HCT116 (cell line): Measurements from ENCODE around the gene IMMT. TPM values are rescaled to one million over a fixed set of nuclear protein-coding genes. Genes with fewer than 3 reads are reported as not detected.

Source experiments
- ATAC-seq: fragments of 200-7000 bp; cut with Tn5 transposase; 2 replicates; pipeline ENCODE4 v1.9.1; 2020; ENCODE audit warnings: mild to moderate bottlenecking, moderate library complexity
- BruUV-seq: library from RNA; stranded (reverse); fragments of 400-500 nt; replicated peaks from 2 replicates; lab custom pipeline; 2021; lab: Mats Ljungman, UMichigan
- CTCF ChIA-PET: fragments of 300-600 bp; sonication (Branson Sonifier 250); formaldehyde crosslinking; loops from one replicate; lab custom pipeline; 2021; ENCODE audit warnings: antibody characterized with exemption; lab: Charles Lee
- POLR2A ChIA-PET: fragments of 300-600, 350-600 bp; sonication (Branson Sonifier 250); formaldehyde crosslinking; loops from one replicate; lab custom pipeline; 2021; ENCODE audit warnings: antibody characterized with exemption; lab: Charles Lee
- RAD21 ChIA-PET, 2 experiments: fragments of 300-600 bp; sonication (Branson Sonifier 250); formaldehyde crosslinking; loops; one replicate each; lab custom pipeline; 2023; ENCODE audit warnings: low total read pairs in 2 of 2; ENCODE audit not compliant: uncharacterized antibody in 2 of 2, unreplicated experiment in 2 of 2, low non-redundant PET in 1 of 2; lab: Charles Lee
- DNase-seq: peaks from one replicate; pipeline ENCODE4 v3.0.0-alpha.2; 2010; ENCODE audit warnings: low read depth, low spot score
- H2AFZ ChIP-seq: fragments of 200-600 bp; shearing (Covaris generic), sonication (generic); 2 replicates; pipeline ENCODE4 v1.6.1; 2017; ENCODE audit warnings: low read depth, mixed run types, mixed read lengths, antibody characterized with exemption, low read length; ENCODE audit not compliant: poor library complexity, severe bottlenecking
- H3K27ac ChIP-seq: 2 replicates; pipeline ENCODE4 v1.5.1; 2012; ENCODE audit warnings: low read depth, low read length
- H3K27me3 ChIP-seq: fragments of 200-600 bp; sonication (generic); 2 replicates; pipeline ENCODE4 v1.6.1; 2016; ENCODE audit warnings: mixed run types, low read length, mixed read lengths; ENCODE audit not compliant: insufficient read depth
- H3K36me3 ChIP-seq, 2 experiments: fragments of 200-500 bp in 1 of 2; fragments of 200-600 bp in 1 of 2; sonication (Bioruptor generic) in 1 of 2; sonication (generic) in 1 of 2; 2 replicates each; pipeline versions ENCODE4 v1.5.1 to v1.6.1; 2014 to 2016; ENCODE audit warnings: low read length in 2 of 2, inconsistent platforms in 1 of 2, mixed read lengths in 1 of 2, mixed run types in 1 of 2; ENCODE audit not compliant: insufficient read depth in 2 of 2, control insufficient read depth in 1 of 2
- H3K4me1 ChIP-seq, 2 experiments: fragments of 200-600 bp in 1 of 2; sonication (generic) in 1 of 2; 2 replicates each; pipeline versions ENCODE4 v1.5.1 to v1.6.1; 2012 to 2017; ENCODE audit warnings: low read length in 2 of 2, inconsistent platforms in 1 of 2, mild to moderate bottlenecking in 1 of 2, mixed read lengths in 1 of 2, mixed run types in 1 of 2, moderate library complexity in 1 of 2; ENCODE audit not compliant: insufficient read depth in 2 of 2, control insufficient read depth in 1 of 2
- H3K4me2 ChIP-seq: fragments of 200-600 bp; sonication (generic); 2 replicates; pipeline ENCODE4 v1.6.1; 2017; ENCODE audit warnings: mixed run types, low read length, mixed read lengths
- H3K4me3 ChIP-seq, 2 experiments: fragments of 200-600 bp in 1 of 2; sonication (generic) in 1 of 2; replicated peaks in 1 of 2; 2 replicates each; pipeline ENCODE4 v1.5.1; 2011 to 2016; ENCODE audit warnings: low read length in 2 of 2, control low read depth in 1 of 2, low read depth in 1 of 2, mild to moderate bottlenecking in 1 of 2, mixed read lengths in 1 of 2, mixed run types in 1 of 2
- H3K79me2 ChIP-seq: fragments of 200-600 bp; sonication (generic); 2 replicates; pipeline ENCODE4 v1.6.1; 2017; ENCODE audit warnings: mild to moderate bottlenecking, mixed run types, low read length, moderate library complexity, mixed read lengths; ENCODE audit not compliant: insufficient read depth
- H3K9ac ChIP-seq: fragments of 200-600 bp; sonication (generic); 2 replicates; pipeline ENCODE4 v1.6.1; 2016; ENCODE audit warnings: low read length, mixed read lengths
- H3K9me2 ChIP-seq: fragments of 200-600 bp; sonication (generic), shearing (Covaris generic); 2 replicates; pipeline ENCODE4 v1.6.1; 2017; ENCODE audit warnings: mixed run types, mild to moderate bottlenecking, moderate library complexity; ENCODE audit not compliant: insufficient read depth
- H3K9me3 ChIP-seq, 2 experiments: fragments of 200-500 bp in 1 of 2; fragments of 200-600 bp in 1 of 2; sonication (Bioruptor generic) in 1 of 2; sonication (generic) in 1 of 2; 2 replicates each; pipeline ENCODE4 v1.6.1; 2014 to 2017; ENCODE audit warnings: low read length in 2 of 2, mixed read lengths in 2 of 2, inconsistent platforms in 1 of 2, low read depth in 1 of 2, mild to moderate bottlenecking in 1 of 2, mixed run types in 1 of 2, moderate library complexity in 1 of 2; ENCODE audit not compliant: control insufficient read depth in 1 of 2, insufficient read depth in 1 of 2
- H4K20me1 ChIP-seq: fragments of 200-600 bp; sonication (generic), shearing (Covaris generic); 2 replicates; pipeline ENCODE4 v1.6.1; 2017; ENCODE audit warnings: mixed run types, mild to moderate bottlenecking, moderate library complexity; ENCODE audit not compliant: insufficient read depth
- CEBPB ChIP-seq: IDR thresholded peaks from 2 replicates; pipeline ENCODE4 v1.6.1; 2012; ENCODE audit warnings: low read depth
- ELF1 ChIP-seq: IDR thresholded peaks from 2 replicates; pipeline ENCODE4 v1.6.1; 2012; ENCODE audit warnings: low read depth, borderline replicate concordance
- EZH2 ChIP-seq: fragments of 200-600 bp; sonication (generic); IDR thresholded peaks from 2 replicates; pipeline ENCODE4 v1.6.1; 2017; ENCODE audit warnings: antibody characterized with exemption, mixed run types
- EZH2phosphoT487 ChIP-seq: fragments of 200-600 bp; IDR thresholded peaks from 2 replicates; pipeline ENCODE4 v1.6.1; 2018; ENCODE audit warnings: antibody characterized with exemption, borderline replicate concordance
- JUND ChIP-seq: IDR thresholded peaks from 2 replicates; pipeline ENCODE4 v1.6.1; 2012
- POLR2AphosphoS5 ChIP-seq: IDR thresholded peaks from 2 replicates; pipeline ENCODE4 v1.6.1; 2011; ENCODE audit warnings: mild to moderate bottlenecking, low read depth, low read length, moderate library complexity
- RAD21 ChIP-seq: IDR thresholded peaks from 2 replicates; pipeline ENCODE4 v1.6.1; 2012; ENCODE audit warnings: low read depth, mild to moderate bottlenecking
- REST ChIP-seq: IDR thresholded peaks from 2 replicates; pipeline ENCODE4 v1.6.1; 2012; ENCODE audit warnings: low read depth
- SP1 ChIP-seq: IDR thresholded peaks from 2 replicates; pipeline ENCODE4 v1.6.1; 2012; ENCODE audit warnings: low read depth
- SRF ChIP-seq: IDR thresholded peaks from 2 replicates; pipeline ENCODE4 v1.6.1; 2012; ENCODE audit warnings: low read depth
- ZBTB33 ChIP-seq: IDR thresholded peaks from 2 replicates; pipeline ENCODE4 v1.6.1; 2011; ENCODE audit warnings: mild to moderate bottlenecking, low read length, moderate library complexity; ENCODE audit not compliant: insufficient replicate concordance; ENCODE audit errors: extremely low read depth
- ZNF274 ChIP-seq: fragments of 200-500 bp; sonication (Bioruptor generic); IDR thresholded peaks from 2 replicates; pipeline ENCODE4 v1.6.1; 2014; ENCODE audit warnings: mild to moderate bottlenecking, low read depth, low read length, inconsistent platforms
- intact Hi-C: fragments of 100-400 bp; cut with micrococcal nuclease; formaldehyde crosslinking; loops from 2 replicates; pipeline ENCODE4 v1.10.0; 2022
- total RNA-seq: library from RNA; stranded (reverse); gene quantifications from one replicate; pipeline ENCODE4 v1.2.1, GENCODE V29; 2021; ENCODE audit not compliant: unreplicated experiment
- TF ChIP-seq, protein P1 (sequence below): IDR thresholded peaks from 2 replicates; pipeline ENCODE4 v1.6.1; 2012

Gene IMMT
- total RNA-seq, 1 experiment from 2014 or later = 125 TPM

DNA sequence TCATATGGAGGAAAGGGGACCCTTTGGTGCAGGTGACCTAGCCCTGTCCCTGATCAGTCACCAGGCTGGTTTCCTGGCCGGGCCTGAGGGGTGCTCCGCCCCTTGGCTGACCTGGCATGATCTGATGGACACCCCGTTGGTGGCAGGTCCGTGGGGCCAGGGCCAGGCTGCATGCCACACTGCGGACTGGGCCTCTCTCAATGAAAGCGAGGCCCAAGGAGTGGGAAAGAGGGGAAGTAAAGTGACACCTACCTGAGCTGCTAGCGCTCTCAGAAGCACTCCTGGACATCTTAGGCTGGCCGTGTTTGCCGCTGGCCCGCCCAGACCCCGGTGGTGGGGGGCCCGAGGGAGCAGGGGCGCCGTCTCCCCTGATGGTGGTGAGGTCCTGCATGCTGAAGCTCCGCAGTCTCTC lies 37.1 kb upstream of the IMMT start:
- Histone ChIP-seq H3K4me1 (no peaks in the 10 kb centered on the region; a peak in 1 of 4 replicates), H3K79me2 (no peaks in the 10 kb centered on the region), H4K20me1 (no peaks in the 10 kb centered on the region), H3K4me2 (no peak overlapping the region), H3K4me3 (no peak overlapping the region), H3K9me2 (no peaks in the 10 kb centered on the region), H3K27ac (no peak overlapping the region), H3K36me3 (no peaks in the 10 kb centered on the region), H3K27me3 (no peaks in the 10 kb centered on the region), H2AFZ (no peak overlapping the region), H3K9ac (no peak overlapping the region), H3K9me3 (no peaks in the 10 kb centered on the region)
- ATAC-seq (no peak), DNase-seq (no peak)
- ChIA-PET POLR2A (no interaction called here), RAD21 (no interaction called here), CTCF (no interaction called here)
- intact Hi-C loops = no loop called here
- BruUV-seq = no TSS peak
- no peak for TF ChIP-seq SRF

- intact Hi-C loops = no loop called here
- TF ChIP-seq CEBPB (no peak), EZH2phosphoT487 (no peak), ZNF274 (no peak), REST (no peak), ZBTB33 (no peak), JUND (no peak), SP1 (no peak), EZH2 (no peak), ELF1 (no peak), RAD21 (no peak), POLR2AphosphoS5 (no peak)
- TF ChIP-seq, protein P1, sequence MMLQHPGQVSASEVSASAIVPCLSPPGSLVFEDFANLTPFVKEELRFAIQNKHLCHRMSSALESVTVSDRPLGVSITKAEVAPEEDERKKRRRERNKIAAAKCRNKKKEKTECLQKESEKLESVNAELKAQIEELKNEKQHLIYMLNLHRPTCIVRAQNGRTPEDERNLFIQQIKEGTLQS = no peak
Measured at GRCh38 chr2:86231680-86232372, 36.6 kb upstream of the IMMT start.

More at GRCh38 chr2:86231680-86232372, 36.6 kb upstream of the IMMT start:
- CTCF ChIA-PET = no interaction called here
- no peak overlapping the region for H3K4me2 ChIP-seq
- no TSS peak for BruUV-seq
- H3K27ac ChIP-seq = no peak overlapping the region
- DNase-seq (no peak), ATAC-seq (no peak)
- POLR2A ChIA-PET = no interaction called here
- no peaks in the 10 kb centered on the region for H4K20me1 ChIP-seq
- no peaks in the 10 kb centered on the region for H3K27me3 ChIP-seq
- no peaks in the 10 kb centered on the region for H3K9me3 ChIP-seq
- H3K79me2 ChIP-seq = no peaks in the 10 kb centered on the region
- H3K4me1 ChIP-seq = no peaks in the 10 kb centered on the region; a peak in 1 of 4 replicates
- RAD21 ChIA-PET = no interaction called here
- no peak overlapping the region for H3K4me3 ChIP-seq
- H2AFZ ChIP-seq = no peak overlapping the region
- H3K36me3 ChIP-seq = no peaks in the 10 kb centered on the region
- H3K9ac ChIP-seq = no peak overlapping the region
- H3K9me2 ChIP-seq = no peaks in the 10 kb centered on the region
